NCI-H1092 (cell line): ENCODE data around the gene GRAMD2B.
"Not testable (repeated sequence)": the region's sequence is repeated elsewhere in the genome, so short reads cannot be mapped to it uniquely, and the experiment has no call there.

ENCODE experiments used
- DNase-seq: peaks from one replicate; lab custom pipeline; 2025; lab: John Stamatoyannopoulos, UW

Gene GRAMD2B

GRCh38 chr5:126513703-126514102 lies 90.5 kb downstream of the GRAMD2B start:
- no peak for DNase-seq

- DNase-seq, result no peak
Observed at GRCh38 chr5:126514131-126514557, 90.9 kb downstream of the GRAMD2B start.

GRCh38 chr5:126514558-126515141 lies 91.4 kb downstream of the GRAMD2B start:
- no peak for DNase-seq

GRCh38 chr5:126515337-126515736 lies 92.1 kb downstream of the GRAMD2B start:
- no peak for DNase-seq

GRCh38 chr5:126516133-126516532 lies 92.9 kb downstream of the GRAMD2B start:
- peak; percentile 37 for DNase-seq

- no peak for DNase-seq
Observed at GRCh38 chr5:126516852-126517251, 93.6 kb downstream of the GRAMD2B start.

GRCh38 chr5:126519223-126519622 lies 96.0 kb downstream of the GRAMD2B start:
- not testable (repeated sequence) for DNase-seq

- no peak for DNase-seq
Observed at GRCh38 chr5:126519637-126520592, 96.7 kb downstream of the GRAMD2B start.

GRCh38 chr5:126520593-126520953 lies 97.4 kb downstream of the GRAMD2B start:
- no peak for DNase-seq

- no peak for DNase-seq
Observed at GRCh38 chr5:126521130-126521529, 97.9 kb downstream of the GRAMD2B start.

- no peak for DNase-seq
Observed at GRCh38 chr5:126523818-126524510, 100.8 kb downstream of the GRAMD2B start.

- DNase-seq, result no peak
Observed at GRCh38 chr5:126525630-126526245, 102.5 kb downstream of the GRAMD2B start.

GRCh38 chr5:126526493-126526892 lies 103.3 kb downstream of the GRAMD2B start:
- no peak for DNase-seq

- DNase-seq, result no peak
Observed at GRCh38 chr5:126527158-126527557, 103.9 kb downstream of the GRAMD2B start.

- DNase-seq, result no peak
Observed at GRCh38 chr5:126527892-126528291, 104.7 kb downstream of the GRAMD2B start.

- DNase-seq, result no peak
Observed at GRCh38 chr5:126531543-126532120, 108.4 kb downstream of the GRAMD2B start.

- DNase-seq, result no peak
Observed at GRCh38 chr5:126534553-126534952, 111.3 kb downstream of the GRAMD2B start.

GRCh38 chr5:126535856-126536545 lies 112.8 kb downstream of the GRAMD2B start:
- no peak for DNase-seq

GRCh38 chr5:126536874-126537273 lies 113.7 kb downstream of the GRAMD2B start:
- no peak for DNase-seq

- DNase-seq, result no peak
Observed at GRCh38 chr5:126538579-126538978, 115.4 kb downstream of the GRAMD2B start.

- no peak for DNase-seq
Observed at GRCh38 chr5:126540631-126541030, 117.4 kb downstream of the GRAMD2B start.
